ENCODE data around the gene SLC22A14. TPM values are rescaled to one million over a fixed set of nuclear protein-coding genes. Genes with fewer than 3 reads are reported as not detected.

Gene SLC22A14
- total and polyA plus RNA-seq, 2 donors (not counting 1 experiment from before 2014, with no cell fraction given), result not detected

DNA sequence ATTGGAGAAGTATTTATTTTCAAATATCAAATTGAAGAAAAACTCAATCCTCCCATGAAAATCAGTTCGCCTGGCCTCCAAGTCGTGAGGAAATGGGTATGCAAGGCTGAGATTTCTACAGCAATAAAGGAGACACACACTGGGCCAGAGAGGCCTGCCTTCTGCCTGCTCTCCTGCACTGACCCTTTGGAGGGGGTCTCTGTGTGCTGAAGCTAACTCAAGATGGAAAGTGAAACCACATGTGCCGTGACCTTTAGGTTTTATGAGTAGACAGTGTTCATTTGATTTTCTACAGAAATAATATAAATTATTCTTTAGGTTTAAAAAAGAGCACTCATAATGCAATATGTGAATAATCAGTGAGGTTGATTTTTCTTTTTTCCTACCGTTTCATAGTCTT lies 28.4 kb upstream of the SLC22A14 start:
- H2AFZ ChIP-seq (ENCODE audit: insufficient read depth, low read depth, low read length, poor library complexity, severe bottlenecking), result no peak overlapping the region
- no peaks in the 10 kb centered on the region for H3K27me3 ChIP-seq (replicated peaks in 1 of 4; ENCODE audit: control extremely low read depth in 1 of 4, control insufficient read depth in 3 of 4, insufficient read depth in 4 of 4, low read length in 3 of 4)
- no peaks in the 10 kb centered on the region for H3K4me1 Mint-ChIP-seq
- H3K79me2 ChIP-seq (ENCODE audit: control insufficient read depth, insufficient read depth, low read length), result no peaks in the 10 kb centered on the region
- intact Hi-C loops (cut with micrococcal nuclease), result no loop called here
- no peaks in the 10 kb centered on the region for H4K20me1 ChIP-seq (ENCODE audit: control insufficient read depth, insufficient read depth, low read length, poor library complexity, severe bottlenecking)
- H3K9ac ChIP-seq (ENCODE audit: low read length), result no peak overlapping the region
- CTCF ChIA-PET, result no interaction called here
- no peak overlapping the region for H3K27ac Mint-ChIP-seq
- no peak overlapping the region for H3K4me3 Mint-ChIP-seq
- H3K4me3 ChIP-seq (ENCODE audit: control extremely low read depth in 1 of 5, extremely low read depth in 1 of 5, insufficient read depth in 1 of 5, low read depth in 2 of 5, low read length in 4 of 5), result no peak overlapping the region
- DNase-seq (no peak), ATAC-seq (ENCODE audit: low read depth) (no peak)
- H3K9me3 Mint-ChIP-seq (ENCODE audit: insufficient read depth), result no peaks in the 10 kb centered on the region
- no peaks in the 10 kb centered on the region for H3K4me1 ChIP-seq (ENCODE audit: control insufficient read depth in 2 of 2, insufficient read depth in 2 of 2, low read length in 2 of 2)
- no peaks in the 10 kb centered on the region for H3K9me3 ChIP-seq (ENCODE audit: control extremely low read depth in 1 of 3, control insufficient read depth in 2 of 3, insufficient read depth in 1 of 3, low read length in 2 of 3)
- H3K27ac ChIP-seq (ENCODE audit: low read length in 2 of 2), result no peak overlapping the region
- TF ChIP-seq, protein P1, sequence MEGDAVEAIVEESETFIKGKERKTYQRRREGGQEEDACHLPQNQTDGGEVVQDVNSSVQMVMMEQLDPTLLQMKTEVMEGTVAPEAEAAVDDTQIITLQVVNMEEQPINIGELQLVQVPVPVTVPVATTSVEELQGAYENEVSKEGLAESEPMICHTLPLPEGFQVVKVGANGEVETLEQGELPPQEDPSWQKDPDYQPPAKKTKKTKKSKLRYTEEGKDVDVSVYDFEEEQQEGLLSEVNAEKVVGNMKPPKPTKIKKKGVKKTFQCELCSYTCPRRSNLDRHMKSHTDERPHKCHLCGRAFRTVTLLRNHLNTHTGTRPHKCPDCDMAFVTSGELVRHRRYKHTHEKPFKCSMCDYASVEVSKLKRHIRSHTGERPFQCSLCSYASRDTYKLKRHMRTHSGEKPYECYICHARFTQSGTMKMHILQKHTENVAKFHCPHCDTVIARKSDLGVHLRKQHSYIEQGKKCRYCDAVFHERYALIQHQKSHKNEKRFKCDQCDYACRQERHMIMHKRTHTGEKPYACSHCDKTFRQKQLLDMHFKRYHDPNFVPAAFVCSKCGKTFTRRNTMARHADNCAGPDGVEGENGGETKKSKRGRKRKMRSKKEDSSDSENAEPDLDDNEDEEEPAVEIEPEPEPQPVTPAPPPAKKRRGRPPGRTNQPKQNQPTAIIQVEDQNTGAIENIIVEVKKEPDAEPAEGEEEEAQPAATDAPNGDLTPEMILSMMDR (IDR thresholded peaks at IDR 0.05), result no peak
- no peak for TF ChIP-seq EZH2 (IDR thresholded peaks at IDR 0.05; ENCODE audit: borderline replicate concordance, insufficient read depth, low read depth, low read length, poor library complexity, severe bottlenecking)
- peaks cover 1 to 60% of the 10 kb centered on the region in 2 experiments for H3K36me3 ChIP-seq (replicated peaks in 1 of 2; ENCODE audit: control extremely low read depth in 1 of 2, control insufficient read depth in 1 of 2, extremely low read depth in 1 of 2, insufficient read depth in 2 of 2, low read length in 1 of 2)
- no peak overlapping the region for H3K4me2 ChIP-seq (replicated peaks; ENCODE audit: low read depth, low read length, poor library complexity, severe bottlenecking)
- no CpG with 5 or more reads among the region's 4 CpGs for WGBS (ENCODE audit: insufficient coverage)
- POLR2A ChIA-PET, result no interaction called here
- no peaks in the 10 kb centered on the region for H3K27me3 Mint-ChIP-seq

DNA sequence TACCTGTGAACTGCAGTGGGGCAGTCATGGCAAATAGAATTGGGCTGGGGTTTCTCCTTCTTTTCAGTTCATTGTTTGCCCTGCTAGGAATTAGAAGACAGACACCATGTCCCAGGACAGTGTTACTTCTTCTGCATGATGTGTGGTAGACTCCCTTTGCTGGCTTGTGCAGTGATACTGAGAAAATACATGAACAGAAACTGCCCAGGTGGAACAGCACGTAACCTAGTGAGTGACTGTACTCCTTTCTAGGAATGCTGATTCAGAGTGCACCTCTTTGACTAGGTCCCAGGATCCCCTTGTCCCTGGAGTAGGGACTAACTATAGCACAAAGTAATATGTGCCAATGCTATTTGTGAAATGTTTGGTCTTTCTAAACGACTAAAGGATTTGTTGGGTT lies 27.2 kb upstream of the SLC22A14 start:
- no peak overlapping the region for H3K4me3 Mint-ChIP-seq
- no peaks in the 10 kb centered on the region for H3K27me3 ChIP-seq (replicated peaks in 1 of 4; ENCODE audit: control extremely low read depth in 1 of 4, control insufficient read depth in 3 of 4, insufficient read depth in 4 of 4, low read length in 3 of 4)
- H3K27ac ChIP-seq (ENCODE audit: low read length in 2 of 2), result no peak overlapping the region
- H3K4me1 ChIP-seq (ENCODE audit: control insufficient read depth in 2 of 2, insufficient read depth in 2 of 2, low read length in 2 of 2), result no peaks in the 10 kb centered on the region
- DNase-seq, result no peak
- peaks cover 1 to 50% of the 10 kb centered on the region in 2 experiments for H3K36me3 ChIP-seq (replicated peaks in 1 of 2; ENCODE audit: control extremely low read depth in 1 of 2, control insufficient read depth in 1 of 2, extremely low read depth in 1 of 2, insufficient read depth in 2 of 2, low read length in 1 of 2)
- WGBS (ENCODE audit: insufficient coverage), result 100% methylated on average over 1 of the region's 2 CpGs
- TF ChIP-seq, protein P1 (IDR thresholded peaks at IDR 0.05), result no peak
- no peak for TF ChIP-seq EZH2 (IDR thresholded peaks at IDR 0.05; ENCODE audit: borderline replicate concordance, insufficient read depth, low read depth, low read length, poor library complexity, severe bottlenecking)
- H3K27ac Mint-ChIP-seq, result no peak overlapping the region
- no peak for ATAC-seq (ENCODE audit: low read depth)
- POLR2A ChIA-PET, result no interaction called here
- no peaks in the 10 kb centered on the region for H3K79me2 ChIP-seq (ENCODE audit: control insufficient read depth, insufficient read depth, low read length)
- no peak overlapping the region for H3K4me3 ChIP-seq (ENCODE audit: control extremely low read depth in 1 of 5, extremely low read depth in 1 of 5, insufficient read depth in 1 of 5, low read depth in 2 of 5, low read length in 4 of 5)
- no peaks in the 10 kb centered on the region for H3K9me3 Mint-ChIP-seq (ENCODE audit: insufficient read depth)
- H3K9ac ChIP-seq (ENCODE audit: low read length), result no peak overlapping the region
- H3K9me3 ChIP-seq (ENCODE audit: control extremely low read depth in 1 of 3, control insufficient read depth in 2 of 3, insufficient read depth in 1 of 3, low read length in 2 of 3), result no peaks in the 10 kb centered on the region
- CTCF ChIA-PET, result no interaction called here
- no peak overlapping the region for H3K4me2 ChIP-seq (replicated peaks; ENCODE audit: low read depth, low read length, poor library complexity, severe bottlenecking)
- H2AFZ ChIP-seq (ENCODE audit: insufficient read depth, low read depth, low read length, poor library complexity, severe bottlenecking), result no peak overlapping the region
- no peaks in the 10 kb centered on the region for H4K20me1 ChIP-seq (ENCODE audit: control insufficient read depth, insufficient read depth, low read length, poor library complexity, severe bottlenecking)
- intact Hi-C loops (cut with micrococcal nuclease), result no loop called here
- no peaks in the 10 kb centered on the region for H3K27me3 Mint-ChIP-seq
- no peaks in the 10 kb centered on the region for H3K4me1 Mint-ChIP-seq
